Astrocyte (in vitro differentiated cells and primary cell): ENCODE results near the gene UBE2QL1. TPM values are rescaled to one million over a fixed set of nuclear protein-coding genes. Genes with fewer than 3 reads are reported as not detected.

Experiments used
- DNase-seq: peaks from one replicate; pipeline ENCODE4 v3.0.0-alpha.2; 2010; ENCODE audit warnings: low read depth
- FAIRE-seq: peaks from 2 replicates; lab custom pipeline; 2011; peaks lifted over from hg19 to GRCh38; lab: Jason Lieb, UNC
- H2AFZ ChIP-seq: 2 replicates; pipeline ENCODE4 v1.6.0; 2012; ENCODE audit warnings: low read depth, low read length, inconsistent platforms
- H3K27ac ChIP-seq: 2 replicates; pipeline ENCODE4 v1.5.1; 2011; ENCODE audit warnings: low read depth, low read length, inconsistent platforms
- H3K27me3 ChIP-seq: 2 replicates; pipeline ENCODE4 v1.6.0; 2011; ENCODE audit warnings: low read length, inconsistent platforms; ENCODE audit not compliant: insufficient read depth
- H3K36me3 ChIP-seq: 2 replicates; pipeline ENCODE4 v1.5.1; 2011; ENCODE audit warnings: low read length, inconsistent platforms; ENCODE audit not compliant: insufficient read depth
- H3K4me1 ChIP-seq: 2 replicates; pipeline ENCODE4 v1.5.1; 2011; ENCODE audit warnings: low read length, inconsistent platforms; ENCODE audit not compliant: insufficient read depth
- H3K4me2 ChIP-seq: 2 replicates; pipeline ENCODE4 v1.6.0; 2012; ENCODE audit warnings: low read length, inconsistent platforms
- H3K4me3 ChIP-seq: 2 replicates; pipeline ENCODE4 v1.5.1; 2011; ENCODE audit warnings: low read depth, mild to moderate bottlenecking, low read length, inconsistent platforms; ENCODE audit not compliant: insufficient read depth
- H3K79me2 ChIP-seq: 2 replicates; pipeline ENCODE4 v1.6.0; 2012; ENCODE audit warnings: mild to moderate bottlenecking, low read length, inconsistent platforms; ENCODE audit not compliant: insufficient read depth
- H3K9ac ChIP-seq: 2 replicates; pipeline ENCODE4 v1.6.0; 2012; ENCODE audit warnings: mild to moderate bottlenecking, low read length, inconsistent platforms
- H3K9me3 ChIP-seq: 2 replicates; pipeline ENCODE4 v1.5.1; 2012; ENCODE audit warnings: low read depth, mild to moderate bottlenecking, low read length, inconsistent platforms; ENCODE audit not compliant: insufficient read depth
- H4K20me1 ChIP-seq: 2 replicates; pipeline ENCODE4 v1.6.0; 2012; ENCODE audit warnings: low read length, inconsistent platforms; ENCODE audit not compliant: insufficient read depth
- H3K27ac Mint-ChIP-seq: one replicate; pipeline ENCODE4 v1.8.0; 2021; ENCODE audit warnings: mild to moderate bottlenecking, mixed read lengths; ENCODE audit not compliant: unreplicated experiment
- H3K27me3 Mint-ChIP-seq: one replicate; pipeline ENCODE4 v1.8.0; 2021; ENCODE audit warnings: low read depth, mixed read lengths; ENCODE audit not compliant: unreplicated experiment
- H3K36me3 Mint-ChIP-seq: one replicate; pipeline ENCODE4 v1.8.0; 2021; ENCODE audit warnings: low read depth, mixed read lengths; ENCODE audit not compliant: unreplicated experiment
- H3K4me1 Mint-ChIP-seq: one replicate; pipeline ENCODE4 v1.8.0; 2021; ENCODE audit warnings: low read depth, mixed read lengths; ENCODE audit not compliant: unreplicated experiment
- H3K4me3 Mint-ChIP-seq: one replicate; pipeline ENCODE4 v1.8.0; 2021; ENCODE audit warnings: mild to moderate bottlenecking, moderate library complexity, mixed read lengths; ENCODE audit not compliant: unreplicated experiment
- H3K9me3 Mint-ChIP-seq: one replicate; pipeline ENCODE4 v1.8.0; 2021; ENCODE audit warnings: mild to moderate bottlenecking, mixed read lengths; ENCODE audit not compliant: unreplicated experiment
- EZH2 ChIP-seq: IDR thresholded peaks from 2 replicates; pipeline ENCODE4 v1.6.1; 2012; ENCODE audit warnings: mild to moderate bottlenecking, low read length, inconsistent platforms; ENCODE audit not compliant: insufficient read depth
- total RNA-seq: library from RNA; stranded (reverse); gene quantifications from 2 replicates; pipeline ENCODE4 v1.2.1, GENCODE V29; 2021
- TF ChIP-seq, protein P1 (sequence below): IDR thresholded peaks from 2 replicates; pipeline ENCODE4 v1.5.1; 2011; ENCODE audit warnings: low read depth, mild to moderate bottlenecking, inconsistent platforms, low read length, moderate library complexity; ENCODE audit not compliant: insufficient read depth

UBE2QL1 gene
- total RNA-seq, 1 donor from 2014 or later, result 0.50 TPM

DNA sequence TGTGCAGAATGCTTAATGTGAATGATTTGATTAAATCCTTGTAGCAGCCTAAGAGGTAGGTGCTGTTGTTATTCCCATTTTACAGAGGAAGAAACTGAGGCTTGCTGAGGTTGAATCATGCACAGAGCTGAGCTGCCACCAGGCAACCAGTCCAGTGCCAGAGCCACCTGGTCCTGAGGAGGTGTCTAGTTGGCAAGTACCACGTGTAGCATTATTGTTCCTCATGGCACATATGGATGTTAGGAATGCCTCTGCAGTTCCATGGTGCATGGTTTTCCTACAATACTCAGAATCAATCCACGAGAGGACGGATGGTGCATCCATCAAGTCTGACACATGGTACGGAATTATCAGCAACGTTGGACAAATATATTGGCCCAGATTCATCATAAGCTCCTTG, 8.9 kb downstream of the UBE2QL1 start:
- no peak overlapping the region for H3K4me3 ChIP-seq
- DNase-seq (no peak), FAIRE-seq (no peak)
- Mint-ChIP-seq H3K9me3 (peaks cover 6% of the 10 kb centered on the region), H3K27me3 (peaks cover 75% of the 10 kb centered on the region), H3K4me3 (no peak overlapping the region), H3K27ac (no peak overlapping the region), H3K36me3 (no peaks in the 10 kb centered on the region), H3K4me1 (no peaks in the 10 kb centered on the region)
- H3K27me3 ChIP-seq, result peaks cover under 1% of the 10 kb centered on the region
- H3K4me2 ChIP-seq, result no peak overlapping the region
- no peaks in the 10 kb centered on the region for H4K20me1 ChIP-seq
- no peak for TF ChIP-seq EZH2
- TF ChIP-seq, protein P1, sequence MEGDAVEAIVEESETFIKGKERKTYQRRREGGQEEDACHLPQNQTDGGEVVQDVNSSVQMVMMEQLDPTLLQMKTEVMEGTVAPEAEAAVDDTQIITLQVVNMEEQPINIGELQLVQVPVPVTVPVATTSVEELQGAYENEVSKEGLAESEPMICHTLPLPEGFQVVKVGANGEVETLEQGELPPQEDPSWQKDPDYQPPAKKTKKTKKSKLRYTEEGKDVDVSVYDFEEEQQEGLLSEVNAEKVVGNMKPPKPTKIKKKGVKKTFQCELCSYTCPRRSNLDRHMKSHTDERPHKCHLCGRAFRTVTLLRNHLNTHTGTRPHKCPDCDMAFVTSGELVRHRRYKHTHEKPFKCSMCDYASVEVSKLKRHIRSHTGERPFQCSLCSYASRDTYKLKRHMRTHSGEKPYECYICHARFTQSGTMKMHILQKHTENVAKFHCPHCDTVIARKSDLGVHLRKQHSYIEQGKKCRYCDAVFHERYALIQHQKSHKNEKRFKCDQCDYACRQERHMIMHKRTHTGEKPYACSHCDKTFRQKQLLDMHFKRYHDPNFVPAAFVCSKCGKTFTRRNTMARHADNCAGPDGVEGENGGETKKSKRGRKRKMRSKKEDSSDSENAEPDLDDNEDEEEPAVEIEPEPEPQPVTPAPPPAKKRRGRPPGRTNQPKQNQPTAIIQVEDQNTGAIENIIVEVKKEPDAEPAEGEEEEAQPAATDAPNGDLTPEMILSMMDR, result no peak
- no peaks in the 10 kb centered on the region for H3K36me3 ChIP-seq
- no peak overlapping the region for H3K9ac ChIP-seq
- no peaks in the 10 kb centered on the region for H3K4me1 ChIP-seq
- H3K27ac ChIP-seq, result no peak overlapping the region
- no peaks in the 10 kb centered on the region for H3K9me3 ChIP-seq
- H2AFZ ChIP-seq, result no peak overlapping the region
- no peaks in the 10 kb centered on the region for H3K79me2 ChIP-seq

GRCh38 chr5:6458833-6459232, 10.2 kb downstream of the UBE2QL1 start:
- Mint-ChIP-seq H3K4me1 (no peaks in the 10 kb centered on the region), H3K27me3 (peaks cover 63% of the 10 kb centered on the region), H3K9me3 (peaks cover 6% of the 10 kb centered on the region), H3K36me3 (no peaks in the 10 kb centered on the region), H3K4me3 (no peak overlapping the region), H3K27ac (no peak overlapping the region)
- Histone ChIP-seq H3K4me3 (no peak overlapping the region), H2AFZ (no peak overlapping the region), H3K79me2 (no peaks in the 10 kb centered on the region), H3K9me3 (no peaks in the 10 kb centered on the region), H3K36me3 (no peaks in the 10 kb centered on the region), H3K9ac (no peak overlapping the region), H3K4me2 (no peak overlapping the region), H3K27me3 (no peaks in the 10 kb centered on the region), H3K27ac (no peak overlapping the region), H3K4me1 (no peaks in the 10 kb centered on the region), H4K20me1 (no peaks in the 10 kb centered on the region)
- FAIRE-seq (no peak), DNase-seq (no peak)
- TF ChIP-seq, protein P1, result no peak
- TF ChIP-seq EZH2, result no peak

DNA sequence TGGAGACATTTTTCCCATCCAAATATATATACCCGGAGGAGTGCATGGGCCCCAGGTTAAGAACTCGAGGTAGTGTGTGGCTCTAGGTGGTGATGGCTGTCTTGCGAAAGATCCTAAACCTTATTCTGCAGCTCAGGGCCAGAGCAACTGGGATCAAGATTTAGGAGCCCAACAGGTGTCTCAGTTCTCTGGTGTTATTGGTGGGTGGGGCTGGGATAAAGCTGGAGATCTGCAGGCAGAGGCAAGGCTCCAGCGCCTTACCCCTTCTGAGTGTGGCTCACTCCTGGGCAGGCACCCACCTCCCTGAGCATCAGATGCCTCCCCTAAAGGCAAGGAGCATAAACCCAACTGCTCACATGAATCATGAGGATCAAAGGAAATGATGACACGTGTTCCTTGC, 11.2 kb downstream of the UBE2QL1 start:
- TF ChIP-seq, protein P1, result no peak
- TF ChIP-seq EZH2, result no peak
- H3K36me3 Mint-ChIP-seq, result no peaks in the 10 kb centered on the region
- Histone ChIP-seq H2AFZ (no peak overlapping the region), H3K9me3 (no peaks in the 10 kb centered on the region), H3K27me3 (no peaks in the 10 kb centered on the region), H3K36me3 (no peaks in the 10 kb centered on the region), H3K9ac (no peak overlapping the region), H4K20me1 (no peaks in the 10 kb centered on the region), H3K4me2 (no peak overlapping the region), H3K4me3 (no peak overlapping the region), H3K4me1 (no peaks in the 10 kb centered on the region), H3K27ac (no peak overlapping the region), H3K79me2 (no peaks in the 10 kb centered on the region)
- no peak overlapping the region for H3K4me3 Mint-ChIP-seq
- DNase-seq, result no peak
- no peak for FAIRE-seq
- H3K4me1 Mint-ChIP-seq, result no peaks in the 10 kb centered on the region
- no peak overlapping the region for H3K27ac Mint-ChIP-seq
- peaks cover 6% of the 10 kb centered on the region for H3K9me3 Mint-ChIP-seq
- peaks cover 53% of the 10 kb centered on the region for H3K27me3 Mint-ChIP-seq
